ENCODE data around the gene TBC1D14. TPM values are rescaled to one million over a fixed set of nuclear protein-coding genes. Genes with fewer than 3 reads are reported as not detected.

Gene TBC1D14
- polyA plus RNA-seq, 1 of the 3 experiments (the other 2 are of a cell fraction), result 39.5 TPM

GRCh38 chr4:7021930-7022664 lies 112.5 kb downstream of the TBC1D14 start:
- Histone ChIP-seq H3K4me3 (ENCODE audit: low read depth in 2 of 2, low read length in 1 of 2) (no peak overlapping the region), H3K79me2 (ENCODE audit: insufficient read depth) (no peaks in the 10 kb centered on the region; the same call in 1 of the 2 replicates), H3K4me2 (peak overlapping the region; percentile 30; the same call in 1 of the 2 replicates), H3K36me3 (replicated peaks in 1 of 2; ENCODE audit: control insufficient read depth in 1 of 2, insufficient read depth in 2 of 2, low read length in 1 of 2) (peaks cover 5 to 12% of the 10 kb centered on the region in 2 experiments), H3K9ac (peak overlapping the region; percentile 51; the same call in 1 of the 2 replicates), H3F3A (replicated peaks; ENCODE audit: insufficient read depth) (no peaks in the 10 kb centered on the region), H4K20me1 (ENCODE audit: insufficient read depth) (no peaks in the 10 kb centered on the region), H3K9me3 (no peaks in the 10 kb centered on the region), H3K4me1 (ENCODE audit: control insufficient read depth in 1 of 2, insufficient read depth in 2 of 2, low read depth in 1 of 2, low read length in 1 of 2) (peaks cover 0 to 6% of the 10 kb centered on the region in 2 experiments; a peak in 1 of 4 replicates), H3K27ac (ENCODE audit: low read depth in 2 of 2, low read length in 1 of 2) (peak overlapping the region in 1 of 2 experiments; percentile 57; a peak in 2 of 4 replicates), H3K27me3 (ENCODE audit: insufficient read depth) (no peaks in the 10 kb centered on the region), H2AFZ (ENCODE audit: low read depth) (no peak overlapping the region), H3K9me2 (no peaks in the 10 kb centered on the region)
- ChIA-PET POLR2A (no interaction called here), CTCF (interaction anchor here (1.0 to 1.1 kb wide), 2 partner anchors 9 to 48 kb away, joined by 4 to 5 read pairs; no protein-coding TSS in a partner anchor)
- TF ChIP-seq JUND (IDR thresholded peaks at IDR 0.05) (peak; percentile 44; the same call in 1 of the 2 replicates), TCF12 (IDR thresholded peaks at IDR 0.05) (peak; percentile 22; the same call in 1 of the 2 replicates), FOSL2 (IDR thresholded peaks at IDR 0.05; ENCODE audit: borderline replicate concordance, low read depth) (peak; percentile 52; the same call in 1 of the 2 replicates), MAX (IDR thresholded peaks at IDR 0.05; ENCODE audit: low read depth) (peak; percentile 63), RFX5 (IDR thresholded peaks at IDR 0.05; ENCODE audit: low read length) (no peak), TEAD4 (IDR thresholded peaks at IDR 0.05; ENCODE audit: borderline replicate concordance, insufficient read depth) (peak; percentile 38; the same call in 1 of the 2 replicates), FOXM1 (IDR thresholded peaks at IDR 0.05; ENCODE audit: low read depth) (no peak), GABPA (IDR thresholded peaks at IDR 0.05; ENCODE audit: low read depth) (no peak)
- WGBS (ENCODE audit: low lambda C conversion rate), result 70% methylated on average over 11 of the region's 13 CpGs
- DNase-seq, result no peak

GRCh38 chr4:7023486-7023885 lies 113.9 kb downstream of the TBC1D14 start:
- Histone ChIP-seq H3K79me2 (ENCODE audit: insufficient read depth) (no peaks in the 10 kb centered on the region; the same call in 1 of the 2 replicates), H3K36me3 (replicated peaks in 1 of 2; ENCODE audit: control insufficient read depth in 1 of 2, insufficient read depth in 2 of 2, low read length in 1 of 2) (peaks cover 7 to 9% of the 10 kb centered on the region in 2 experiments), H3F3A (replicated peaks; ENCODE audit: insufficient read depth) (no peaks in the 10 kb centered on the region), H3K4me1 (ENCODE audit: control insufficient read depth in 1 of 2, insufficient read depth in 2 of 2, low read depth in 1 of 2, low read length in 1 of 2) (peaks cover 0 to 6% of the 10 kb centered on the region in 2 experiments; a peak in 1 of 4 replicates), H2AFZ (ENCODE audit: low read depth) (no peak overlapping the region), H3K4me2 (no peak overlapping the region), H3K9me3 (no peaks in the 10 kb centered on the region), H3K9ac (no peak overlapping the region), H4K20me1 (ENCODE audit: insufficient read depth) (no peaks in the 10 kb centered on the region), H3K27ac (ENCODE audit: low read depth in 2 of 2, low read length in 1 of 2) (no peak overlapping the region), H3K9me2 (no peaks in the 10 kb centered on the region), H3K4me3 (ENCODE audit: low read depth in 2 of 2, low read length in 1 of 2) (no peak overlapping the region), H3K27me3 (ENCODE audit: insufficient read depth) (no peaks in the 10 kb centered on the region)
- POLR2A ChIA-PET, result no interaction called here
- 85% methylated on average over 11 of the region's 16 CpGs for WGBS (ENCODE audit: low lambda C conversion rate)
- no peak for DNase-seq
- TF ChIP-seq USF2 (IDR thresholded peaks at IDR 0.05; ENCODE audit: borderline replicate concordance, low read depth, low read length) (no peak), USF1 (IDR thresholded peaks at IDR 0.05; ENCODE audit: borderline replicate concordance, low read depth) (no peak), IRF3 (IDR thresholded peaks at IDR 0.05; ENCODE audit: low read depth, low read length) (no peak), MEF2A (IDR thresholded peaks at IDR 0.05; ENCODE audit: borderline replicate concordance, low read depth) (no peak)
- CTCF ChIA-PET, result interaction anchor here (0.8 to 1.3 kb wide), 3 partner anchors 19 to 1524 kb away, joined by 3 to 4 read pairs (median 4); partner anchors contain the start of gene TADA2B
